OCI-LY7 (cell line): Measurements from ENCODE around the gene AURKAIP1.

Experiments used
- EZH2phosphoT487 ChIP-seq: fragments of 200-600 bp; sonication (generic); IDR thresholded peaks from 2 replicates; pipeline ENCODE4 v1.6.1; 2018; ENCODE audit warnings: low read depth, borderline replicate concordance, mild to moderate bottlenecking, mixed run types, antibody characterized with exemption, low read length, moderate library complexity, mixed read lengths
- TF ChIP-seq, protein P1 (sequence below): fragments of 200-600 bp; sonication (generic); conservative IDR thresholded peaks from 2 replicates; pipeline ENCODE4 v1.5.1; 2014; ENCODE audit warnings: mild to moderate bottlenecking, antibody characterized with exemption, low read length, moderate library complexity, mixed read lengths

DNA sequence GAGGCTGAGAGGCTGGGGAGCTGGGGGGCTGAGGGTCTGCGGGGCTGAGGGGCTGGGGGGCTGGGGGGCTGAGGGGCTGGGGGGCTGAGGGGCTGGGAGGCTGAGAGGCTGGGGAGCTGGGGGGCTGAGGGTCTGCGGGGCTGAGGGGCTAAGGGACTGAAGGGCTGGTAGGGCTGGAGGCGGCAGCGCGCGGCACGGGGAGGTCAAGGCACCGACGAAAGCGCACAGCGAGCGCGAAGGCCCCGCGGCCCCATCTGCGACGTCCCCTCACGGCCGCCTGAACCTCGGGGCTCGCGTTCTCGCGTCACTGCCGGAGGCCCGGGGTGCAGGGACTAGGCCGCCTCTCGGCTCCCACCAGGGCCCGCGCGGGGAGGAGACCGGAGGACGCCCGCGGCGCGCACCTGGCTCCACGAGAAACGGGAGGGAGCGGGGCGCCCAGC is 50.9 kb downstream of the AURKAIP1 start:
- TF ChIP-seq, protein P1, sequence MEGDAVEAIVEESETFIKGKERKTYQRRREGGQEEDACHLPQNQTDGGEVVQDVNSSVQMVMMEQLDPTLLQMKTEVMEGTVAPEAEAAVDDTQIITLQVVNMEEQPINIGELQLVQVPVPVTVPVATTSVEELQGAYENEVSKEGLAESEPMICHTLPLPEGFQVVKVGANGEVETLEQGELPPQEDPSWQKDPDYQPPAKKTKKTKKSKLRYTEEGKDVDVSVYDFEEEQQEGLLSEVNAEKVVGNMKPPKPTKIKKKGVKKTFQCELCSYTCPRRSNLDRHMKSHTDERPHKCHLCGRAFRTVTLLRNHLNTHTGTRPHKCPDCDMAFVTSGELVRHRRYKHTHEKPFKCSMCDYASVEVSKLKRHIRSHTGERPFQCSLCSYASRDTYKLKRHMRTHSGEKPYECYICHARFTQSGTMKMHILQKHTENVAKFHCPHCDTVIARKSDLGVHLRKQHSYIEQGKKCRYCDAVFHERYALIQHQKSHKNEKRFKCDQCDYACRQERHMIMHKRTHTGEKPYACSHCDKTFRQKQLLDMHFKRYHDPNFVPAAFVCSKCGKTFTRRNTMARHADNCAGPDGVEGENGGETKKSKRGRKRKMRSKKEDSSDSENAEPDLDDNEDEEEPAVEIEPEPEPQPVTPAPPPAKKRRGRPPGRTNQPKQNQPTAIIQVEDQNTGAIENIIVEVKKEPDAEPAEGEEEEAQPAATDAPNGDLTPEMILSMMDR, result no peak
- no peak for TF ChIP-seq EZH2phosphoT487
